GM18909 (cell line): Measurements from ENCODE around the gene HBZ.
"Not testable (repeated sequence)": the region's sequence is repeated elsewhere in the genome, so short reads cannot be mapped to it uniquely, and the experiment has no call there.

Source experiments
- ATAC-seq: cut with Tn5 transposase; IDR thresholded peaks from one replicate; pipeline ENCODE4 v1.9.1; 2021; ENCODE audit warnings: mild to moderate bottlenecking; ENCODE audit not compliant: unreplicated experiment, poor library complexity

The HBZ gene

GRCh38 chr16:177394-177822 lies 25.0 kb downstream of the HBZ start:
- no peak for ATAC-seq

DNA sequence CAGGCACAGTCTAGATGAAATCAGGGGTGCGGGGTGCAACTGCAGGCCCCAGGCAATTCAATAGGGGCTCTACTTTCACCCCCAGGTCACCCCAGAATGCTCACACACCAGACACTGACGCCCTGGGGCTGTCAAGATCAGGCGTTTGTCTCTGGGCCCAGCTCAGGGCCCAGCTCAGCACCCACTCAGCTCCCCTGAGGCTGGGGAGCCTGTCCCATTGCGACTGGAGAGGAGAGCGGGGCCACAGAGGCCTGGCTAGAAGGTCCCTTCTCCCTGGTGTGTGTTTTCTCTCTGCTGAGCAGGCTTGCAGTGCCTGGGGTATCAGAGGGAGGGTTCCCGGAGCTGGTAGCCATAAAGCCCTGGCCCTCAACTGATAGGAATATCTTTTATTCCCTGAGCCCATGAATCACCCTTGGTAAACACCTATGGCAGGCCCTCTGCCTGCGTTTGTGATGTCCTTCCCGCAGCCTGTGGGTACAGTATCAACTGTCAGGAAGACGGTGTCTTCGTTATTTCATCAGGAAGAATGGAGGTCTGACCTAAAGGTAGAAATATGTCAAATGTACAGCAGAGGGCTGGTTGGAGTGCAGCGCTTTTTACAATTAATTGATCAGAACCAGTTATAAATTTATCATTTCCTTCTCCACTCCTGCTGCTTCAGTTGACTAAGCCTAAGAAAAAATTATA lies 25.7 kb downstream of the HBZ start:
- ATAC-seq: no peak

GRCh38 chr16:178668-179015 lies 26.2 kb downstream of the HBZ start:
- no peak for ATAC-seq

DNA sequence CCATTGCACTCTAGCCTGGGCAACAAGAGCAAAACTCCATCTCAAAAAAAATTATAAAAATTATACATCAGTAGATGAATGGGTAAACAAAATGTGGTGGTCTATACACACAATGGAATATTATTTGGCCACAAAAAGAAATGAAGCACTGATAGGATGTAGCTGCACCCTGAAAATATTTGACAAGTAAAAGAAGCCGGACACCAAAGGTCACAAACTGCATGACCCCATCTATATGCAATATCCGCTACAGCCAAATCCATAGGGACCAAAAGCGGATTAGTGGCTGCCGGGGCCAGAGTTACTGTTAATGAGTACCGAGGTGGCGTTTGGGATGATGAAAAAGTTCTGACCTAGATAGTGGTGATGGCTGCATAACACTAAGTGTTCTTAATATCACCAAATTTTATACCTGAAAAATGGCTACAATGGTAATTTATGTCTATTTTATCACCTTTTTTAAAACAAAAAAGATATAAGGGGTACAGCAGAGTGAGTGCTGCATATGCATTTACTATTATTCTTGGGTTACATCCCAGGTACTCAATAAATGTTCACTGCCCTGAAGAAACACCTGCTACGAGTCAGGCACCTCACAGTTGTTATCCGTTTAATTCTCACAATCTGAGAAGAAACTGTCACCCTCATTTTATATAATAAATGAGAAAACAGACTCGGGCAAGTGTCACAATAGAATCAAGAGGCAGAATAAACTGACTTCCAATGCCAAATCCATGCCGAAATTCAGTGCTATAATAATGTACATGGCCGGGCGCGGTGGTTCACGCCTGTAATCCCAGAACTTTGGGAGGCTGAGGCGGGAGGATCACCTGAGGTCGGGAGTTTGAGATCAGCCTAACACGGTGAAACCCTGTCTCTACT lies 27.0 kb downstream of the HBZ start:
- ATAC-seq: no peak

GRCh38 chr16:180101-180675 lies 27.7 kb downstream of the HBZ start, which contains the start of gene HBQ1:
HBQ1 (plus strand) TSS chr16:180459; CDS start chr16:180487, 28 bp downstream.
- ATAC-seq: no peak

DNA sequence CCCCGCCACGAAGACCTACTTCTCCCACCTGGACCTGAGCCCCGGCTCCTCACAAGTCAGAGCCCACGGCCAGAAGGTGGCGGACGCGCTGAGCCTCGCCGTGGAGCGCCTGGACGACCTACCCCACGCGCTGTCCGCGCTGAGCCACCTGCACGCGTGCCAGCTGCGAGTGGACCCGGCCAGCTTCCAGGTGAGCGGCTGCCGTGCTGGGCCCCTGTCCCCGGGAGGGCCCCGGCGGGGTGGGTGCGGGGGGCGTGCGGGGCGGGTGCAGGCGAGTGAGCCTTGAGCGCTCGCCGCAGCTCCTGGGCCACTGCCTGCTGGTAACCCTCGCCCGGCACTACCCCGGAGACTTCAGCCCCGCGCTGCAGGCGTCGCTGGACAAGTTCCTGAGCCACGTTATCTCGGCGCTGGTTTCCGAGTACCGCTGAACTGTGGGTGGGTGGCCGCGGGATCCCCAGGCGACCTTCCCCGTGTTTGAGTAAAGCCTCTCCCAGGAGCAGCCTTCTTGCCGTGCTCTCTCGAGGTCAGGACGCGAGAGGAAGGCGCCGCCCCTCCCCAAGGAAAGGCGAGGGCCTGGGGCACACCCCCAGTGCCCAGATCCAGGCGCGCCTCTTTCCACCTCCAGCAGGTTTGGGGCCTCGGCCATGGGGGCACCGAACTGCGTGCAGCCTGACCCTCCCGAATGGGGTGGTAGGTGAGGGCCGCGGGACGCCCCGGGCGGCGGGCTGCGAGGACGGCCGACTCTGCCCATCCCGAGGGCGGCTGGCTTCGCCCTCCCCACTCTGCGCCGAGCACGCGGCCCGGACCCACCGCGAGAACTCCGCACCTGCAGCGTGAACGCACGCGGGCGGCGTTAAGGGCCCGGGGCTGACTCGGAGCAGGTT lies 28.5 kb downstream of the HBZ start:
- peak; percentile 51 for ATAC-seq

DNA sequence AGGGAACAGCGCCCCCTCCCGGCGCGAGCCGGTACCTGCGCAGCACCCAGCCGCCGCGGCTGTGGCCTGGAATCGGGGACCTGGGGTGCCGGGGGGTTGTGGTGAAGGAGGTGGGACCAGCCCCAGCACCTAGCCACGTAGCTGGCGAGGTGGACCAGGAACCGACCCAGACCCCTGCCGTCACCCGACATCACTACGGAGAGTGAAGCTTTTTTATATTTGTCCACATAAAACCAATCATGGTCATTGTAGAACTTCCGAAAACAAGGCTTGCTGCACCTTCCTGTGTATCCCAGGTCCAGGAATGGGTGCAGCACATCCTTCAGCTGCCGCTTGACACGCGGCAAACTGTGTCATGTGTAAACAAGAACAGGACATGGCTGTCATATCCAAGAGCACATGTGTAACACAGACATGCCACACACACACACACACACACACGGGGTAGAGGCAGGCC lies 29.1 kb downstream of the HBZ start:
- ATAC-seq: no peak

GRCh38 chr16:183005-183404 lies 30.6 kb downstream of the HBZ start:
- ATAC-seq: no peak

DNA sequence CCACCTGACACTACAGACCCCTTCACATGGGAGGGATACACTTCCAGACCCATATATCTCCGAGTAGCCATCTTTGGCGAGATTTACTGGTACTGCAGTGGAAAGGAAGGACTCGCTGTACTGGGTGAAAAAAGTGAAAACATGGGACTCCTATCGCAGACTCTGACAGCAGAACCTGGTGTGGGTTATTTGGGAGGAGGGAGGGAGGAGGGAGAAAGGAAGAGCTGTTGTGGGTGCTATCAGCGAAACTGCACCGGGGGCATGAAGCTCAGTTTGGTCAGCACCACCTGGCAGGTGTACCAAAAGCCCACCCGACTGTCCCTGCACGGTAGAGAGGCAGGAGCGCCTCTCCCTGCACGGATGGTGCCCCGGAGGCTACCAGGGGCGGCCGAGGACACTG lies 32.8 kb downstream of the HBZ start:
- no peak for ATAC-seq

- ATAC-seq: no peak
These were observed 33.2 kb downstream of the HBZ start for GRCh38 chr16:185691-186090.

- ATAC-seq: no peak
These were observed 34.9 kb downstream of the HBZ start for GRCh38 chr16:187330-187729.

GRCh38 chr16:188674-189073 lies 36.2 kb downstream of the HBZ start:
- ATAC-seq: no peak

GRCh38 chr16:189604-190186 lies 37.3 kb downstream of the HBZ start:
- no peak for ATAC-seq

DNA sequence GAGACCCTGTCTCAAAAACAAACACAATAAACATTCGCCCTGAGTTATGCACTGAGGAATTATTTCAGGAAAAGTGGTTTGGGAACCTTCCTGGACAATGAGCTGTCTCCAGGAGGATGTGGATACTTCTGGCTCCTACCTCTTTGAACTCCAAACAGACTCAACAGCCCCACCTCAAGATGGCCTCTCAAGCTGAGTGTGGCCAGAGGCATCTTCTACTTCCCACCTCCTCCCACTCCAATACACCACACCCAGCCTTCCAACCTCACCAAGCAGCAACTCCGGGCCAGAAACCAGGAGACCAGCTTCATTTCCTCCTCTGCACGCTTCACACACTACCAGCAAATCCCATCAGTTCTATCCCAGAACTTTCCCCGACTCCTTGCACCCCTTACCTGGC lies 39.4 kb downstream of the HBZ start:
- ATAC-seq: no peak

GRCh38 chr16:192686-193085 lies 40.2 kb downstream of the HBZ start:
- no peak for ATAC-seq

DNA sequence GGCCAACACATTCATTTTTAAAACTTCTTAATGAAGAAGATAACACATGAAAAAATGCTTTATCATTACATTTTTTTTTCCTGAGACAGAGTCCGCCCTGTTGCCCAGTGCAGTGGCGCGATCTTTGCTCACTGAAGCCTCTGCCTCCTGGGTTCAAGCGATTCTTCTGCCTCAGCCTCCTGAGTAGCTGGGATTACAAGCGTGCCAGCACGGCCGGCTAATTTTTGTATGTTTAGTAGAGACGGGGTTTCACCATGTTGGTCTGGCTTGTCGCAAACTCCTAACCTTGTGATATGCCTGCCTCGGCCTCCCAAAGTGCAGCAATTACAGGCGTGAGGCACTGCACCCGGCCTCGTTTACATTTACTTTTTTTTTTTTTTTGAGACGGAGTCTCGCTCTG lies 41.0 kb downstream of the HBZ start:
- no peak for ATAC-seq

DNA sequence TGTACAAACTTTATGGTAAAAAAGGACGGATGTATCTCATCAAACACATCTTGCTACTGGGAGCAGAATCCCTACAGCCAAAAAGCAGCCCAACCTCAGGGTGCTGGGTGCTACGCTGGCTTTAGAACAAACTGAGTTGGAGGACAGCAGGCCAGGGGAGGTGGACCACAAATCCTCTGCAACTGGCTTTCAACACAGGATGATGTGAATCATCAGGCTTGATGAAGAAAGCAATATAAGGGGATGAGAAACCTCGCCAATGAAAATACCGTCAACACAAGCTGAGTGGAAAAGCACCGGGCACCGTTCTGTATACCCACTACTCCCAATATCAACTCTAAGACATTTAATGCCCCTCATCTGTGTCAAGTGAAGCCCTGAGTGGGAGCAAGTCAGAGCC lies 42.1 kb downstream of the HBZ start:
- no peak for ATAC-seq

DNA sequence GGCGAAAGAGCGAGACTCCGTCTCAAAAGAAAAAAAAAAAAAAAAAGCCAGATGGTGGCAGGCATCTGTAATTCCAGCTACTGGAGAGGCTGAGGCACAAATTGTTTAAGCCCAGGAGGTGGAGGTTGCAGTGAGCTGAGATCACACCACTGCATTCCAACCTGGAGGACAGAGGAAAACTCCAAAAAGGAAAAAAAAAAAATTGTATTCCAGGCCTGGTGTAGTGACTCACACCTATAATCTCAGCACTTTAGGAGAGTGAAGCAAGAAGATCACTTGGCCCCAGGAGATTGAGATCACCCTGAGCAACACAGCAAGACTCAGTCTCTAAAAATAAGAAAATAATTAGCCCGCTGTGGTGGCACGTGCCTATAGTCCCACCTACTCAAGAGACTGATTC lies 47.9 kb downstream of the HBZ start:
- no peak for ATAC-seq

- no peak for ATAC-seq
These were observed 50.8 kb downstream of the HBZ start for GRCh38 chr16:203246-203645.

DNA sequence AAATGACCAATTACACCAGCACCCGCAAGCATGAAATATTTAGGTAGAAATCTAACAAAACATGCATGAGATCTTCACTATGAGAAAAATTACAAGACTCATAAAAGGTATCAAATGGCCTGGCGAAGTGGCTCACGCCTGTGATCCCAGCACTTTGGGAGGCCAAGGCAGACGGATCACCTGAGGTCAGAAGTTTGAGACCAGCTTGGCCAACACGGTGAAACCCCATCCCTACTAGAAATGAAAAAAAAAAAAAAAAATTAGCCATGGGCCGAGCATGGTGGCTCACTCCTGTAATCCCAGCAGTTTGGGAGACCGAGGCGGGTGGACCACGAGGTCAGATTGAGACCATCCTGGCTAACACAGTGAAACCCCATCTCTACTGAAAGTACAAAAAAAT lies 51.6 kb downstream of the HBZ start:
- not testable (repeated sequence) for ATAC-seq
